ENCODE data around the gene SH3GL1.

DNA sequence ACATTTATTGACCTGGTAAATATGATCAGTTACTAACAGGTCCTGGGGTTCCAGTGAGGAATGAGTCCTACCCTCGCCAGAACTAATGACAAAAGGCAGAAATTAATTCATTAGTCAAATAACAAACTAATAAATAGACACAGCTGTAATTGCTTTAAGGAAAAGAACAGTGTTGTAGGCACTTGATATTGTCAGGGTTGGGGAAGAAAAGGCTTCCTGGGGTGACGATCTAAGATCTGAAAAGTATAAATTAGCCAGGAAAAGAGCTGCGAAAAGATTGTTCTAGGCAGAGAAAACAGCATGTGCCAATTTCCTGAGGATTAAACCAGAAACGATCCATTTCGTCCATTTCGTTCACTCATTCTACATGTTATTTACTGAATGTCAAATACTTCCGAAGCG lies 1.4 kb upstream of the SH3GL1 start:
- no peak for TF ChIP-seq CTCF (optimal IDR thresholded peaks at IDR 0.05 in 1 of 3, IDR thresholded peaks at IDR 0.05 in 1 of 3, conservative IDR thresholded peaks at IDR 0.05 in 1 of 3; ENCODE audit: extremely low read depth in 1 of 3, insufficient read depth in 2 of 3, low read length in 3 of 3)
- TF ChIP-seq EZH2 (IDR thresholded peaks at IDR 0.05; ENCODE audit: low read length), result no peak

Data from keratinocyte (primary cell).